Inflammatory macrophage (primary cell): ENCODE results near the gene SFT2D1.
"Not testable (repeated sequence)": the region's sequence is repeated elsewhere in the genome, so short reads cannot be mapped to it uniquely, and the experiment has no call there.

Experiments used
- DNase-seq, 2 donors: peaks; one replicate each; pipeline ENCODE4 v3.0.0-alpha.2; 2020 to 2022

The SFT2D1 gene

GRCh38 chr6:166362427-166362826 lies 20.1 kb upstream of the SFT2D1 start:
- not testable (repeated sequence) for DNase-seq

- peak; percentile 93 to 96 for DNase-seq
Measured at GRCh38 chr6:166361077-166361429, 18.7 kb upstream of the SFT2D1 start.

GRCh38 chr6:166360243-166361076 lies 18.1 kb upstream of the SFT2D1 start:
- no peak for DNase-seq

GRCh38 chr6:166355552-166355951 lies 13.2 kb upstream of the SFT2D1 start:
- DNase-seq, result no peak

GRCh38 chr6:166354965-166355364 lies 12.6 kb upstream of the SFT2D1 start:
- peak in 1 of 2 donors; percentile 9 for DNase-seq

- no peak for DNase-seq
Measured at GRCh38 chr6:166354143-166354542, 11.8 kb upstream of the SFT2D1 start.

GRCh38 chr6:166353507-166353906 lies 11.2 kb upstream of the SFT2D1 start:
- no peak for DNase-seq

- no peak for DNase-seq
Measured at GRCh38 chr6:166352923-166353322, 10.6 kb upstream of the SFT2D1 start.

GRCh38 chr6:166351715-166352285 lies 9.5 kb upstream of the SFT2D1 start:
- DNase-seq, result peak; percentile 90 to 93

- peak; percentile 69 to 76 for DNase-seq
Measured at GRCh38 chr6:166348305-166348949, 6.1 kb upstream of the SFT2D1 start.

GRCh38 chr6:166346965-166347364 lies 4.6 kb upstream of the SFT2D1 start:
- peak; percentile 53 to 64 for DNase-seq

GRCh38 chr6:166346449-166346848 lies 4.1 kb upstream of the SFT2D1 start:
- no peak for DNase-seq

GRCh38 chr6:166345672-166346071 lies 3.3 kb upstream of the SFT2D1 start:
- not testable (repeated sequence) for DNase-seq

GRCh38 chr6:166344921-166345320 lies 2.6 kb upstream of the SFT2D1 start:
- DNase-seq, result not testable (repeated sequence)

GRCh38 chr6:166344240-166344639 lies 1.9 kb upstream of the SFT2D1 start:
- DNase-seq, result no peak

GRCh38 chr6:166343150-166343487 lies 774 bp upstream of the SFT2D1 start:
- peak; percentile 48 to 64 for DNase-seq

- DNase-seq, result peak in 1 of 2 donors; percentile 15
Measured at GRCh38 chr6:166341977-166342348, 382 bp downstream of the SFT2D1 start.

GRCh38 chr6:166341464-166341863 lies 881 bp downstream of the SFT2D1 start:
- DNase-seq, result peak; percentile 68 to 76

GRCh38 chr6:166338854-166339253 lies 3.5 kb downstream of the SFT2D1 start:
- DNase-seq, result no peak

GRCh38 chr6:166336847-166337246 lies 5.5 kb downstream of the SFT2D1 start:
- no peak for DNase-seq

- no peak for DNase-seq
Measured at GRCh38 chr6:166335378-166336302, 6.7 kb downstream of the SFT2D1 start.

- DNase-seq, result no peak
Measured at GRCh38 chr6:166334878-166335277, 7.5 kb downstream of the SFT2D1 start.
